Measurements from ENCODE around the gene STAG3. TPM values are rescaled to one million over a fixed set of nuclear protein-coding genes. Genes with fewer than 3 reads are reported as not detected.

Gene STAG3
- total and polyA plus RNA-seq, 2 experiments from 2014 or later, result 4.6 to 4.7 TPM

DNA sequence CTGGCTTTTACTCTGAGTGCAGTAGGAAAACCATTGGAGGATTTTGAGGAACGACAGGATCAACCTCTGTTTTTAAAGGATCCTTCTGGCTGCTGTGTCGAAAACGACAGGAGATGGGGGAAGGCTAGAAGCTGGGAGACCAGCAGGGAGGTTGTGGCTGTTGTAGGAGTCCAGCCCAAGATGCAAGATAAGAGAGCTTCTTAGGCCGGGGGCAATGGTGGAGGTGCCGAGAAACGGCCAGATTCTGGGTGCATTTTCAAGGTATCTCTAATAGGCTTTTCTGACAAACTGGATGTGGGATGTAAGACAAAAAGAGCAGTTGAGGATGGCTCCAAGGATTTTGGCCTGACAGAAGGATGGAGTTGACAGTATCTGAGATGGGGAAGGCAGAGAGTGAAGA, 31.8 kb downstream of the STAG3 start (continued):
- TF ChIP-seq, protein P1, sequence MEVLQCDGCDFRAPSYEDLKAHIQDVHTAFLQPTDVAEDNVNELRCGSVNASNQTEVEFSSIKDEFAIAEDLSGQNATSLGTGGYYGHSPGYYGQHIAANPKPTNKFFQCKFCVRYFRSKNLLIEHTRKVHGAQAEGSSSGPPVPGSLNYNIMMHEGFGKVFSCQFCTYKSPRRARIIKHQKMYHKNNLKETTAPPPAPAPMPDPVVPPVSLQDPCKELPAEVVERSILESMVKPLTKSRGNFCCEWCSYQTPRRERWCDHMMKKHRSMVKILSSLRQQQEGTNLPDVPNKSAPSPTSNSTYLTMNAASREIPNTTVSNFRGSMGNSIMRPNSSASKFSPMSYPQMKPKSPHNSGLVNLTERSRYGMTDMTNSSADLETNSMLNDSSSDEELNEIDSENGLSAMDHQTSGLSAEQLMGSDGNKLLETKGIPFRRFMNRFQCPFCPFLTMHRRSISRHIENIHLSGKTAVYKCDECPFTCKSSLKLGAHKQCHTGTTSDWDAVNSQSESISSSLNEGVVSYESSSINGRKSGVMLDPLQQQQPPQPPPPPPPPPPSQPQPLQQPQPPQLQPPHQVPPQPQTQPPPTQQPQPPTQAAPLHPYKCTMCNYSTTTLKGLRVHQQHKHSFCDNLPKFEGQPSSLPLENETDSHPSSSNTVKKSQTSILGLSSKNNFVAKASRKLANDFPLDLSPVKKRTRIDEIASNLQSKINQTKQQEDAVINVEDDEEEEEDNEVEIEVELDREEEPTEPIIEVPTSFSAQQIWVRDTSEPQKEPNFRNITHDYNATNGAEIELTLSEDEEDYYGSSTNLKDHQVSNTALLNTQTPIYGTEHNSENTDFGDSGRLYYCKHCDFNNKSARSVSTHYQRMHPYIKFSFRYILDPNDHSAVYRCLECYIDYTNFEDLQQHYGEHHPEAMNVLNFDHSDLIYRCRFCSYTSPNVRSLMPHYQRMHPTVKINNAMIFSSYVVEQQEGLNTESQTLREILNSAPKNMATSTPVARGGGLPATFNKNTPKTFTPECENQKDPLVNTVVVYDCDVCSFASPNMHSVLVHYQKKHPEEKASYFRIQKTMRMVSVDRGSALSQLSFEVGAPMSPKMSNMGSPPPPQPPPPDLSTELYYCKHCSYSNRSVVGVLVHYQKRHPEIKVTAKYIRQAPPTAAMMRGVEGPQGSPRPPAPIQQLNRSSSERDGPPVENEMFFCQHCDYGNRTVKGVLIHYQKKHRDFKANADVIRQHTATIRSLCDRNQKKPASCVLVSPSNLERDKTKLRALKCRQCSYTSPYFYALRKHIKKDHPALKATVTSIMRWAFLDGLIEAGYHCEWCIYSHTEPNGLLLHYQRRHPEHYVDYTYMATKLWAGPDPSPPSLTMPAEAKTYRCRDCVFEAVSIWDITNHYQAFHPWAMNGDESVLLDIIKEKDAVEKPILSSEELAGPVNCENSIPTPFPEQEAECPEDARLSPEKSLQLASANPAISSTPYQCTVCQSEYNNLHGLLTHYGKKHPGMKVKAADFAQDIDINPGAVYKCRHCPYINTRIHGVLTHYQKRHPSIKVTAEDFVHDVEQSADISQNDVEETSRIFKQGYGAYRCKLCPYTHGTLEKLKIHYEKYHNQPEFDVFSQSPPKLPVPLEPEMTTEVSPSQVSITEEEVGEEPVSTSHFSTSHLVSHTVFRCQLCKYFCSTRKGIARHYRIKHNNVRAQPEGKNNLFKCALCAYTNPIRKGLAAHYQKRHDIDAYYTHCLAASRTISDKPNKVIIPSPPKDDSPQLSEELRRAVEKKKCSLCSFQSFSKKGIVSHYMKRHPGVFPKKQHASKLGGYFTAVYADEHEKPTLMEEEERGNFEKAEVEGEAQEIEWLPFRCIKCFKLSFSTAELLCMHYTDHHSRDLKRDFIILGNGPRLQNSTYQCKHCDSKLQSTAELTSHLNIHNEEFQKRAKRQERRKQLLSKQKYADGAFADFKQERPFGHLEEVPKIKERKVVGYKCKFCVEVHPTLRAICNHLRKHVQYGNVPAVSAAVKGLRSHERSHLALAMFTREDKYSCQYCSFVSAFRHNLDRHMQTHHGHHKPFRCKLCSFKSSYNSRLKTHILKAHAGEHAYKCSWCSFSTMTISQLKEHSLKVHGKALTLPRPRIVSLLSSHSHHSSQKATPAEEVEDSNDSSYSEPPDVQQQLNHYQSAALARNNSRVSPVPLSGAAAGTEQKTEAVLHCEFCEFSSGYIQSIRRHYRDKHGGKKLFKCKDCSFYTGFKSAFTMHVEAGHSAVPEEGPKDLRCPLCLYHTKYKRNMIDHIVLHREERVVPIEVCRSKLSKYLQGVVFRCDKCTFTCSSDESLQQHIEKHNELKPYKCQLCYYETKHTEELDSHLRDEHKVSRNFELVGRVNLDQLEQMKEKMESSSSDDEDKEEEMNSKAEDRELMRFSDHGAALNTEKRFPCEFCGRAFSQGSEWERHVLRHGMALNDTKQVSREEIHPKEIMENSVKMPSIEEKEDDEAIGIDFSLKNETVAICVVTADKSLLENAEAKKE (CRISPR knock-in tag; IDR thresholded peaks at IDR 0.05), result no peak
- TF ChIP-seq STAT1 (IDR thresholded peaks at IDR 0.05; ENCODE audit: unreplicated experiment), result no peak
- TF ChIP-seq, protein P2, sequence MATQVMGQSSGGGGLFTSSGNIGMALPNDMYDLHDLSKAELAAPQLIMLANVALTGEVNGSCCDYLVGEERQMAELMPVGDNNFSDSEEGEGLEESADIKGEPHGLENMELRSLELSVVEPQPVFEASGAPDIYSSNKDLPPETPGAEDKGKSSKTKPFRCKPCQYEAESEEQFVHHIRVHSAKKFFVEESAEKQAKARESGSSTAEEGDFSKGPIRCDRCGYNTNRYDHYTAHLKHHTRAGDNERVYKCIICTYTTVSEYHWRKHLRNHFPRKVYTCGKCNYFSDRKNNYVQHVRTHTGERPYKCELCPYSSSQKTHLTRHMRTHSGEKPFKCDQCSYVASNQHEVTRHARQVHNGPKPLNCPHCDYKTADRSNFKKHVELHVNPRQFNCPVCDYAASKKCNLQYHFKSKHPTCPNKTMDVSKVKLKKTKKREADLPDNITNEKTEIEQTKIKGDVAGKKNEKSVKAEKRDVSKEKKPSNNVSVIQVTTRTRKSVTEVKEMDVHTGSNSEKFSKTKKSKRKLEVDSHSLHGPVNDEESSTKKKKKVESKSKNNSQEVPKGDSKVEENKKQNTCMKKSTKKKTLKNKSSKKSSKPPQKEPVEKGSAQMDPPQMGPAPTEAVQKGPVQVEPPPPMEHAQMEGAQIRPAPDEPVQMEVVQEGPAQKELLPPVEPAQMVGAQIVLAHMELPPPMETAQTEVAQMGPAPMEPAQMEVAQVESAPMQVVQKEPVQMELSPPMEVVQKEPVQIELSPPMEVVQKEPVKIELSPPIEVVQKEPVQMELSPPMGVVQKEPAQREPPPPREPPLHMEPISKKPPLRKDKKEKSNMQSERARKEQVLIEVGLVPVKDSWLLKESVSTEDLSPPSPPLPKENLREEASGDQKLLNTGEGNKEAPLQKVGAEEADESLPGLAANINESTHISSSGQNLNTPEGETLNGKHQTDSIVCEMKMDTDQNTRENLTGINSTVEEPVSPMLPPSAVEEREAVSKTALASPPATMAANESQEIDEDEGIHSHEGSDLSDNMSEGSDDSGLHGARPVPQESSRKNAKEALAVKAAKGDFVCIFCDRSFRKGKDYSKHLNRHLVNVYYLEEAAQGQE (IDR thresholded peaks at IDR 0.05; ENCODE audit: unreplicated experiment), result no peak
- TF ChIP-seq ZNF331 (CRISPR knock-in tag; IDR thresholded peaks at IDR 0.05; ENCODE audit: low read depth), result no peak

DNA sequence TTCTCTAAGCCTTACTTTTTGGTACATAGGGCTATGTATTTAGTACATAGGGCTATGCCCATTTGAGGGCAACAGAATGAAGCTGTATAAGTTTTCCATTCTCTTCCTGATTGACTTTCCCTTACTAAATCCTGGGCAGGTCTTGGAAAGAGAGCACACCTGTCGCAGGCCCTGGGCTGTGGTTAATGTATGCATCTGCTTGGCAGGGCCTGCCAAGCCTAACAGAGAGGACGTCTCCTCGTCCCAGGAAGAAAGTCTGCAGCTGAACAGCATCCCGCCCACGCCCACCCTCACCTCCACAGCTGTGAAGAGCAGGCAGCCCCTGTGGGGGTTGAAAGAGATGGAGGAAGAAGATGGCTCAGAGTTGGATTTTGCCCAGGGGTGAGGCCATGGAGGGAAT, 33.1 kb downstream of the STAG3 start:
- DNase-seq (ENCODE audit: low spot score), result no peak
- H3K36me3 ChIP-seq (ENCODE audit: insufficient read depth), result no peaks in the 10 kb centered on the region
- no peaks in the 10 kb centered on the region for H3K9me3 Mint-ChIP-seq
- peaks cover 5% of the 10 kb centered on the region; the same call in 1 of the 2 replicates for H3K4me1 ChIP-seq (ENCODE audit: insufficient read depth)
- H4K20me1 ChIP-seq (replicated peaks; ENCODE audit: insufficient read depth), result peaks cover under 1% of the 10 kb centered on the region; the same call in 1 of the 2 replicates
- H3K9me2 ChIP-seq (ENCODE audit: insufficient read depth), result no peaks in the 10 kb centered on the region
- H3K4me3 Mint-ChIP-seq, result no peak overlapping the region; the same call in 2 of the 3 replicates
- H3K4me3 ChIP-seq, result no peak overlapping the region
- H3K27me3 Mint-ChIP-seq (ENCODE audit: insufficient read depth, low read depth, poor library complexity), result peaks cover 14% of the 10 kb centered on the region
- H3K27me3 ChIP-seq (ENCODE audit: insufficient read depth), result peaks cover 54% of the 10 kb centered on the region
- no peak for ATAC-seq
- no peaks in the 10 kb centered on the region for H3F3A ChIP-seq (replicated peaks; ENCODE audit: low read depth)
- no peaks in the 10 kb centered on the region for H3K36me3 Mint-ChIP-seq (ENCODE audit: low read depth)
- no peaks in the 10 kb centered on the region for H3K79me2 ChIP-seq (replicated peaks; ENCODE audit: insufficient read depth)
- H3K27ac ChIP-seq (ENCODE audit: low read depth), result no peak overlapping the region
- no peak overlapping the region for H3K4me2 ChIP-seq
- H3K27ac Mint-ChIP-seq, result no peak overlapping the region
- no peak overlapping the region for H2AFZ ChIP-seq
- H3K4me1 Mint-ChIP-seq, result peaks cover 12% of the 10 kb centered on the region
- TF ChIP-seq, protein P1 (CRISPR knock-in tag; IDR thresholded peaks at IDR 0.05), result no peak
- TF ChIP-seq NANOG (IDR thresholded peaks at IDR 0.05; ENCODE audit: borderline replicate concordance), result no peak

Measured in GM23338 (cell line).